Stimulated activated CD8-positive, alpha-beta memory T cell treated with anti-CD3 and anti-CD28 coated beads, Interleukin-7, amount 100 ng/mL, for 1 hour (primary cell): ENCODE measurements around the gene NDRG2.
"Not testable (repeated sequence)": the region's sequence is repeated elsewhere in the genome, so short reads cannot be mapped to it uniquely, and the experiment has no call there.

Experiments
- DNase-seq, 2 donors: peaks; one replicate each; pipeline ENCODE4 v3.0.0-alpha.2; 2020; ENCODE audit warnings: low read depth in 2 of 2

The NDRG2 gene

GRCh38 chr14:21009721-21010120 lies 15.1 kb downstream of the NDRG2 start:
- not testable (repeated sequence) for DNase-seq

DNA sequence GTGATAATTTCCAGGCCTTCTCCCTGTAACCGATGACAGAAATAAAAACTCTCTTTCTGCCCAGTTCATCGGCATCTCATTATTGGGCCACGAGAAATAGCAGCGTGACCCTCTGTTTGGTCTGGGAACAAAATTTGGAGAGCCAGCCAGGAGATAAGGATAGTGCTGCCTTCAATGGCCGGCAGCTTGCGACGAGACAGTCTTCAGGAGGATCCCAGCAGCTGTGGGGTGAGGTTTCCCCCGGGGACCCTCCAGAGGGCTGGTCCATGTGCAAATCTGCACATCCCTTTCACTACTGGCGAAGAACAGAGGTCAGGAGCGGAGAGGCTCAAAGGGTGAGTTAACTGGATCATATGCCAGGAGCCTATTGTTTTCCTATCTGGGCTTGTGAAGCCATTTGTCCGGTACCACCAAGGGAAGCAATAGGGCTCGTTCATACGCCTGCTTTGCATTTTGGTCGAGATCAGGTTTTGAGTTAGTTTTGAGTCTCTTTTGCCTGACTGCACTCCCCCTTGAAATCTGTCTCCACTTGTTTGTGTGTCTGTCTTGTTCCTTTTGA lies 21.0 kb downstream of the NDRG2 start:
- no peak for DNase-seq

GRCh38 chr14:21001218-21001617 lies 23.6 kb downstream of the NDRG2 start:
- no peak for DNase-seq

DNA sequence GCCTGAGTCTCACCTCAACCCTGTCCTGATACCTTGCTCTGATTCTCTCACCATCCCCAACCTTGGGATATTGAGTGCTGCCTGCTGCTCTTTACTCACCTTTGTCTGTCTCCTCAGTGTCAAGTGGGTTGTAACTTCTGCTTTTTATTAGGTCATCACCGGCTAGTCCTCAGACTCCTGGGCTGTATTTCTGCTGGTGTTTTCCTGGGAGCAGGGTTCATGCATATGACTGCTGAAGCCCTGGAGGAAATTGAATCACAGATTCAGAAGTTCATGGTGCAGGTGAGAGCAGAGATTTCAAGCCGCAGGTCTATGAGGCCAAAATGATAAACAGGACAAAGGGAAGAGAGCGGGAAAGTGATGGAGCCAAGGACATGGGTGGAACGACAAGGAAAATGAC lies 25.3 kb downstream of the NDRG2 start:
- DNase-seq = no peak

GRCh38 chr14:20998674-20999366 lies 26.0 kb downstream of the NDRG2 start, which contains the start of gene SLC39A2:
SLC39A2 (plus strand) TSS chr14:20999293; CDS start chr14:20999447, 154 bp downstream.
- no peak for DNase-seq

DNA sequence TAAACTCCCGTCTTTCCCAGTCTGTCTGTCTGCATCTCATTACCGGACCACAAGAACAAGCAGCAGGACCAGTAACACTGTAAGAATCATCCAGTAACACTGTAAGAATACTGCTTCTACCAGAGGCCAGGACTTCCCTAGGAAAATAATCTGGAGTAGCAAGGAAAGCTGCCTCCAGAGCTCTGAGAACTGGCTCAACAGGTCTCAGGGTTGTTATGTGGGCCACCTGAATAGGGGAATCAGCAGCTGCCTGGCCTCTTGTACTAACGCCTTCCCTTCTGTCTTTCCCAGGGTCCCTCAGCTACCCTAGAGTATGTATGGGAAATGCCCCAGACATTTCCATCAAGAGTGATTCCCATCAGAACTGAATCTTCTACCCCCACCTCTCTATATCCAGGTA lies 26.7 kb downstream of the NDRG2 start:
- no peak for DNase-seq

- no peak for DNase-seq
Measured at GRCh38 chr14:20997564-20997963, 27.3 kb downstream of the NDRG2 start.

DNA sequence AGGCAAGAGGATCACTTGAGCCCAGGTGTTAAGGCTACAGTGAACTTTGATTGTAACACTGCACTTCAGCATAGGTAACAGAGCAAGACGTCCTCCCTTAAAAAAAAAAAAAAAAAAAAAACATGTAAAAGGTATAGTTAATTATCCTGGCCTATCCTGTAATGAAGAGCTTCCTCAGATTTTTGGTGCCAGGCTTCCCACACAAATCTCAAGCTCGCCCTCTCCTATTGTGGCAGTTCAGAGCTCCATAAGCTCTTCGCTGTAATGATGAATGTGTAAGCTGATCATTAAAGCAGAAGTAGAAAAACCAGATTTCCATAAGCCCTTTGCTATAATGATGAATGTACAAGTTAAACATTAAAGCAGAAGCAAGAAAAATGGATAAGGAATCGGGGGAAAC lies 27.7 kb downstream of the NDRG2 start:
- no peak for DNase-seq

DNA sequence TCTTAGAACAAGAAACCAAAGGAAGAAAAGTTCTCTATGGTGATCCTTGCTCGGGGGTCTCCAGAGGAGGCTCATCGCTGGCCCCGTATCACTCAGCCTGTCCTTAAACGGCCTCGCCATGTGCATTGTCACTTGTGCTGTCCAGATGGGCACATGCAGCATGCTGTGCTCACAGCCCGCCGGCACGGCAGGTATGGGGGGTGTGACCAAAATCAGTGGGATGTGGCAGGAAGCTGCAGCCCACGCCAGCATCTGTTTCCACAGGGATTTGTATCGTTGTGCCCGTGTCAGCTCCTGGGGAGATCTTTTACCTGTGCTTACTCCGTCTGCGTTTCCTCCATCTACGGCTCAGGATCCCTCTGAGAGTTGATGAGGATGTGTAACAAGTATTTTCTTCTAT lies 28.3 kb downstream of the NDRG2 start:
- DNase-seq = no peak

- peak; percentile 64 to 65 for DNase-seq
Measured at GRCh38 chr14:20989787-20990600, 34.9 kb downstream of the NDRG2 start, which contains the start of gene METTL17. METTL17 (plus strand) TSS chr14:20989980; CDS start chr14:20990003, 23 bp downstream.

DNA sequence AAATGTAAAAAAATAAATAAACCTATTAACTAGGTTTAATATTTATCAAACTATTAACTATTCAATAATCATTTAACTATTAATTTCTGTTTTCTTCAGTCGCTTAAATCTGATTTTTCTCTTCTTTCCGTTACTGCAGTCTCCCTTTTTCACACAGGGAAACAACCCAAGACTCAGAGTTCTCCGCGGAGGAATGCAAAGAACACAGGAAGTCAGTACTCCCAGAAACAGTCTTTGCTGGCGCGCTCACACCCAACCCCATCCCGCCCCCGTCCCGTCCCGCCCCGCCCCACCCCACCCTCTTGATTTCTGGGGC lies 35.4 kb downstream of the NDRG2 start:
- DNase-seq = no peak

- no peak for DNase-seq
Measured at GRCh38 chr14:20988717-20989470, 36.0 kb downstream of the NDRG2 start.

- DNase-seq = no peak
Measured at GRCh38 chr14:20986811-20987210, 38.0 kb downstream of the NDRG2 start.

GRCh38 chr14:20985650-20986049 lies 39.2 kb downstream of the NDRG2 start:
- DNase-seq = not testable (repeated sequence)

- no peak for DNase-seq
Measured at GRCh38 chr14:20982646-20983369, 42.1 kb downstream of the NDRG2 start.

DNA sequence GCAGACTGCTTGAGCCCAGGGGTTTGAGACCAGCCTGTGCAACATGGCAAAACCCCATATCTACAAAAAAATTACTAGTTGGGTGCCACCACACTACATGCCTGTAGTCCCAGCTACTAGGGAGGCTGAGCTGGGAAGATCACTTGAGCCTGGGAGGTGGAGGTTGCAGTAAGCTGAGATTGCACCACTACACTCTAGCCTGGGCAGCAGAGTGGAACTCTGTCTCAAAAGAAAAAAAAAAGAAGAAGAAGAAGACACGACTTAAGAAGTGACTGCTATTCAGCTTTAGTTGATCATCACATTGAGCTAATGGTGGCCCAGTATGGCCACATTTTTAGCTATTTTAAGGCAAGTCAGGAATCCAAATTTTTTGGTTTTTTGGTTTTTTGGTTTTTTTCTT lies 44.0 kb downstream of the NDRG2 start:
- no peak for DNase-seq

- DNase-seq = no peak
Measured at GRCh38 chr14:20978687-20979086, 46.2 kb downstream of the NDRG2 start.

DNA sequence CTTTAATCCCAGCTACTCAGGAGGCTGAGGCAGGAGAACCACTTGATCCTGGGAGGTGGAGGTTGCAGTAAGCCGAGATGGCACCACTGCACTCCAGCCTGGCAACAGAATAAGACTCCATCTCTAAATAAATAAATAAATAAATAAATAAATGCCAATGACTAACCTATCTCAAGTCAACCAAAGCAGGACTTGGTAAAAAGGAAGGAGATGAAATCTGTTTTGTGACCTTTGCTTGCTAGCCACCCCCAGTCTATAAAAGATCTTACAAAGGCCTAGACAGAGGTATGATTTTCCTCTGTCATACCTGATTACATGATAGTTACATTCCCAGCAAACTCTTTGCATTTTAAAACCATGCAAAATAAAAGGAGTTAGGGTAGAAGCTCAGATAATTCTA lies 48.6 kb downstream of the NDRG2 start:
- DNase-seq = no peak

- no peak for DNase-seq
Measured at GRCh38 chr14:20973501-20973900, 51.4 kb downstream of the NDRG2 start.

DNA sequence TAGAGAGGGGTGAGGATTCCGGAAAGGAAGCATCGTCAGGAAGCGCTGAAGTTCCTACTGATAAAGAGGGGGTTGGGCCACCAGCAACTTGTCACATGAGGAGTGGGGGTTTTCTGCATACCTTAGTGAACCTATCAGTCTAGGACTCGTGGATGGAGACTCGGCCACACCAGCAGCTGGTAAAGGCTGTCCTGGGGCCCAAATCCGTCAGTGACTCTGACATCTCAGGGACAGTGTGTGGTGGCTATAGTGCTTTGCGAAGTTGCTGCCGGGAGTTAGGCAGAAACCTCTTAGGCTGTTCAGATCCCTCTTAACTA lies 53.2 kb downstream of the NDRG2 start:
- no peak for DNase-seq

DNA sequence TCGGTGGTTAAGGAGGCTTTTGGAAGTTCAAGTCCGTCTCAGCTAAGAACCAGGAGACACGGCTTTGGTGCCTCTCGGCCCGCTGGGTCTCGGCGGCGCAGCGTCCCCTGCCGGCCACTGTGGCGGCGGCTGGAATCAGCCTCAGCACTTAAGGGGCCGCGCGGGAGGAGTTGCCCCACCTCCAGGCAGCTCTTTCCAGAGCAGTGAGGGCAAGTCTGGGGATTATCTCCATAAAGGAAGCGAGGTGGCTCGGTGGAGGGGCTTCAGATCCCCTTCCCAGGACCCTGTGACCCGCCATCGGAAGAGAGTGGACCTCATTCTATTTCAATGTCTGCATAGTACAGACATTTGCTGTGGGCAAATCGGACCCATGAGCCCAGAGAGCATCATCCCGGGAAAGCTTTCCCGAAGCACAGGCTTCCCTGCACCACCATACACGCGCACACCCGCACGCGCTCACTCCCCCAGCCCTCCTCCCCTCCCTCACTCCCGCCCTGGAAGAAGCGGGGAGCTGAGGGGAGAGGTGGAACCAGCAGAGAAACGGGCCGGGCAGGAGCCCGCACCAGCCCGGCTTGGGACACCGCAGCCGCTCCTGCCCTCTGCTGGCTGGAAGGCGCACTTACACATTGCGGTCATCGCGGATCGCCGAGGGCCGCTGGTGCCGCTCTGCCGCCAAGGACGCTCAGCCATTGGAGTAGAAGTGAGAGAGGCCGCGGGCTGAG lies 53.7 kb downstream of the NDRG2 start:
- peak; percentile 54 to 60 for DNase-seq
